ENCODE results near the gene FAM227B. TPM values are rescaled to one million over a fixed set of nuclear protein-coding genes. Genes with fewer than 3 reads are reported as not detected.

The FAM227B gene
- total RNA-seq, 1 experiment from 2014 or later: 2.3 TPM

DNA sequence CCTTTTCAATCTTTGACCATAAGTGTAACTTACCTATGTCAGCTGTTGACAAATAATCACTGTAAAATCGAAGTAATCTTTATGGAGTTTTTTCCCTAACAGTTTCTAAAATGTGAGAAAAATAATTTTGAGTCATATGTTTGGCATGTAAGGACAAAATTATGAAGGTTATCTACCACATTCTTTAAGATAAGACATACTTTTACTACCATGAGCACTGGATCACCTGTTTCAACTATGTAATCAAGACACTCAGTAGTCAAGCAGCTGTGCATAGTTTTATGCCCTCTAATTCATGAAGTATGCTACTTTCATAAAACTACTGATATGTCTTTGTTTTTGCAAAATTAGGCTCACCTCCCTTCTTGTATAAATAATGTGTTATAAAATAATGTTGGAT, 185.4 kb downstream of the FAM227B start:
- BruUV-seq (replicated peaks): no TSS peak
- intact Hi-C loops (cut with micrococcal nuclease; ENCODE audit: unreplicated experiment): no loop called here
- Histone ChIP-seq H3K4me3 (ENCODE audit: low read depth, low read length) (no peak overlapping the region), H3K4me1 (peaks cover 8% of the 10 kb centered on the region), H3K36me3 (ENCODE audit: control insufficient read depth, insufficient read depth, low read length) (no peaks in the 10 kb centered on the region), H3K27me3 (replicated peaks; ENCODE audit: control insufficient read depth, insufficient read depth, low read length) (no peaks in the 10 kb centered on the region), H3K9me3 (no peaks in the 10 kb centered on the region)
- H3K4me1 Mint-ChIP-seq (ENCODE audit: low read depth, unreplicated experiment): peaks cover 13% of the 10 kb centered on the region
- TF ChIP-seq, protein P1, sequence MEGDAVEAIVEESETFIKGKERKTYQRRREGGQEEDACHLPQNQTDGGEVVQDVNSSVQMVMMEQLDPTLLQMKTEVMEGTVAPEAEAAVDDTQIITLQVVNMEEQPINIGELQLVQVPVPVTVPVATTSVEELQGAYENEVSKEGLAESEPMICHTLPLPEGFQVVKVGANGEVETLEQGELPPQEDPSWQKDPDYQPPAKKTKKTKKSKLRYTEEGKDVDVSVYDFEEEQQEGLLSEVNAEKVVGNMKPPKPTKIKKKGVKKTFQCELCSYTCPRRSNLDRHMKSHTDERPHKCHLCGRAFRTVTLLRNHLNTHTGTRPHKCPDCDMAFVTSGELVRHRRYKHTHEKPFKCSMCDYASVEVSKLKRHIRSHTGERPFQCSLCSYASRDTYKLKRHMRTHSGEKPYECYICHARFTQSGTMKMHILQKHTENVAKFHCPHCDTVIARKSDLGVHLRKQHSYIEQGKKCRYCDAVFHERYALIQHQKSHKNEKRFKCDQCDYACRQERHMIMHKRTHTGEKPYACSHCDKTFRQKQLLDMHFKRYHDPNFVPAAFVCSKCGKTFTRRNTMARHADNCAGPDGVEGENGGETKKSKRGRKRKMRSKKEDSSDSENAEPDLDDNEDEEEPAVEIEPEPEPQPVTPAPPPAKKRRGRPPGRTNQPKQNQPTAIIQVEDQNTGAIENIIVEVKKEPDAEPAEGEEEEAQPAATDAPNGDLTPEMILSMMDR (IDR thresholded peaks at IDR 0.05; ENCODE audit: insufficient read depth in 1 of 2, low read depth in 1 of 2, low read length in 1 of 2, severe bottlenecking in 1 of 2, unreplicated experiment in 1 of 2): no peak
- DNase-seq: no peak
- no peaks in the 10 kb centered on the region for H3K36me3 Mint-ChIP-seq (ENCODE audit: insufficient read depth, unreplicated experiment)
- ChIA-PET CTCF (no interaction called here), POLR2A (no interaction called here)
- no peaks in the 10 kb centered on the region for H3K27me3 Mint-ChIP-seq (ENCODE audit: insufficient read depth, unreplicated experiment)
- H3K4me3 Mint-ChIP-seq (ENCODE audit: unreplicated experiment): no peak overlapping the region
- no peak overlapping the region for H3K27ac Mint-ChIP-seq (ENCODE audit: unreplicated experiment)
- no peaks in the 10 kb centered on the region for H3K9me3 Mint-ChIP-seq (ENCODE audit: unreplicated experiment)

DNA sequence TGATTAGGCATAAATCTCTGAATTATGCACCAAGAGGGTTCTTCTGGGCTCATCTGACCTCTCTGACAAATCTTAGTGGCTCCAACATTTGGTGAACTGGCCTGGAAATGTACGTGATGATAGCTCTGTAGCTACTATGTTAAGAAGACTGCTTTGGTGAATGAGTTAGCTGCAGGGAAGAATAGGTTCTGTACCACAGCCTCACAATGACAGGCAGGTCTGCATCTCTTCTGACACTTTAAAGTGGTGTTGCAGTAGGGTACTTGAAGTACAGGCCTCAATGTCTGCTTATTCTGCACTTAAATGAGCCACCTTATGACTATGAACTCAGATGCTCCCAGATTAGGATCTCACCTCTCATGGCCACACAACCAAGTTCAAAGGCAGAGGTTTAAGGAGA, 190.6 kb downstream of the FAM227B start:
- peaks cover 2% of the 10 kb centered on the region for H3K4me1 ChIP-seq
- no peaks in the 10 kb centered on the region for H3K36me3 ChIP-seq (ENCODE audit: control insufficient read depth, insufficient read depth, low read length)
- H3K27ac Mint-ChIP-seq (ENCODE audit: unreplicated experiment): no peak overlapping the region
- no peaks in the 10 kb centered on the region for H3K9me3 Mint-ChIP-seq (ENCODE audit: unreplicated experiment)
- H3K4me3 Mint-ChIP-seq (ENCODE audit: unreplicated experiment): no peak overlapping the region
- no peaks in the 10 kb centered on the region for H3K9me3 ChIP-seq
- intact Hi-C loops (cut with micrococcal nuclease; ENCODE audit: unreplicated experiment): no loop called here
- POLR2A ChIA-PET: no interaction called here
- no peak overlapping the region for H3K4me3 ChIP-seq (ENCODE audit: low read depth, low read length)
- H3K36me3 Mint-ChIP-seq (ENCODE audit: insufficient read depth, unreplicated experiment): no peaks in the 10 kb centered on the region
- H3K27me3 ChIP-seq (replicated peaks; ENCODE audit: control insufficient read depth, insufficient read depth, low read length): no peaks in the 10 kb centered on the region
- CTCF ChIA-PET: no interaction called here
- TF ChIP-seq, protein P1 (IDR thresholded peaks at IDR 0.05; ENCODE audit: insufficient read depth in 1 of 2, low read depth in 1 of 2, low read length in 1 of 2, severe bottlenecking in 1 of 2, unreplicated experiment in 1 of 2): no peak
- H3K27me3 Mint-ChIP-seq (ENCODE audit: insufficient read depth, unreplicated experiment): no peaks in the 10 kb centered on the region
- no TSS peak for BruUV-seq (replicated peaks)
- peaks cover 6% of the 10 kb centered on the region for H3K4me1 Mint-ChIP-seq (ENCODE audit: low read depth, unreplicated experiment)
- DNase-seq: no peak

DNA sequence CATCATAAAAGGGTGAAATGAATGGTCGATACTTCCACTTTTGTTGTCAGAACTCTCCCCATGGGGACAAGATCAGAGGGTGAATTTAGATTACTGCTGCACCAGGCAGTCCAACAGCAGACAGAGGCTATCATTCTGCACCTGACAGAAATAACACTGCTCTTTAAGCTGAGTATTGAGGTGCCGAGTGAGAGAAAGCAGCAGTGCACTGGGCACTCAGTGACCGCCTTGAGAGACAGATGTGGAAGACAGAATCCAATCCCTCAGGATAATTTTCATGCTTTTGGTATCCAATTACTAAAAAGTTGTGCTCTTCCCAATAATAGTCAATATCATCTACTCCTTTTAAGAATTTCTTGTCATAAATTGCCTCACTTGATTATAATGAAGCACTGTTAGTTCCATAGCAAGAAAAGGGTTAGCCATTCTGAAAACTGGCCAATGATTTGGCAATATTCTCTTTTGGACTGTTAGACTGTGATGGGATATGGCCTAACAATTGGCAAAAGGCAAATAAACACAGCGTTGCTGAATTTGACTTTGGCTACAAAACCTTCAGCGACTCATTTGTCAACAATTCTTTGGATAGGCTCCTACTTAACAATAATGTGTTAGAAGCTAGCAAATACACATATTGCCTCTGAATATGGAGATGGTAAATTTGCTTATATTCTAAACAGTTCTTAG, 192.1 kb downstream of the FAM227B start:
- Histone ChIP-seq H3K4me1 (no peaks in the 10 kb centered on the region), H3K36me3 (ENCODE audit: control insufficient read depth, insufficient read depth, low read length) (no peaks in the 10 kb centered on the region), H3K9me3 (no peaks in the 10 kb centered on the region), H3K27me3 (replicated peaks; ENCODE audit: control insufficient read depth, insufficient read depth, low read length) (no peaks in the 10 kb centered on the region), H3K4me3 (ENCODE audit: low read depth, low read length) (no peak overlapping the region)
- DNase-seq: no peak
- Mint-ChIP-seq H3K27me3 (ENCODE audit: insufficient read depth, unreplicated experiment) (no peaks in the 10 kb centered on the region), H3K36me3 (ENCODE audit: insufficient read depth, unreplicated experiment) (no peaks in the 10 kb centered on the region), H3K9me3 (ENCODE audit: unreplicated experiment) (no peaks in the 10 kb centered on the region), H3K4me3 (ENCODE audit: unreplicated experiment) (no peak overlapping the region), H3K4me1 (ENCODE audit: low read depth, unreplicated experiment) (no peaks in the 10 kb centered on the region), H3K27ac (ENCODE audit: unreplicated experiment) (no peak overlapping the region)
- CTCF ChIA-PET: no interaction called here
- intact Hi-C loops (cut with micrococcal nuclease; ENCODE audit: unreplicated experiment): no loop called here
- TF ChIP-seq, protein P1 (IDR thresholded peaks at IDR 0.05; ENCODE audit: insufficient read depth in 1 of 2, low read depth in 1 of 2, low read length in 1 of 2, severe bottlenecking in 1 of 2, unreplicated experiment in 1 of 2): no peak
- no TSS peak for BruUV-seq (replicated peaks)
- POLR2A ChIA-PET: no interaction called here

All from Caco-2 (cell line).